Fibroblast of lung (primary cell): Measurements from ENCODE around the gene CMSS1.

Experiments used
- EZH2 ChIP-seq: IDR thresholded peaks from 2 replicates; pipeline ENCODE4 v1.5.1; 2012; ENCODE audit warnings: low read length, control low read depth, mild to moderate bottlenecking; ENCODE audit errors: missing control alignments
- TF ChIP-seq, protein P1 (sequence below), 2 donors: IDR thresholded peaks in 1 of 2; conservative IDR thresholded peaks in 1 of 2; 1 replicate in 1 of 2; 2 replicates in 1 of 2; pipeline ENCODE4 v1.5.1; 2011 to 2012; ENCODE audit warnings: low read length in 2 of 2, control low read depth in 1 of 2, inconsistent platforms in 1 of 2, low read depth in 1 of 2, mild to moderate bottlenecking in 1 of 2

DNA sequence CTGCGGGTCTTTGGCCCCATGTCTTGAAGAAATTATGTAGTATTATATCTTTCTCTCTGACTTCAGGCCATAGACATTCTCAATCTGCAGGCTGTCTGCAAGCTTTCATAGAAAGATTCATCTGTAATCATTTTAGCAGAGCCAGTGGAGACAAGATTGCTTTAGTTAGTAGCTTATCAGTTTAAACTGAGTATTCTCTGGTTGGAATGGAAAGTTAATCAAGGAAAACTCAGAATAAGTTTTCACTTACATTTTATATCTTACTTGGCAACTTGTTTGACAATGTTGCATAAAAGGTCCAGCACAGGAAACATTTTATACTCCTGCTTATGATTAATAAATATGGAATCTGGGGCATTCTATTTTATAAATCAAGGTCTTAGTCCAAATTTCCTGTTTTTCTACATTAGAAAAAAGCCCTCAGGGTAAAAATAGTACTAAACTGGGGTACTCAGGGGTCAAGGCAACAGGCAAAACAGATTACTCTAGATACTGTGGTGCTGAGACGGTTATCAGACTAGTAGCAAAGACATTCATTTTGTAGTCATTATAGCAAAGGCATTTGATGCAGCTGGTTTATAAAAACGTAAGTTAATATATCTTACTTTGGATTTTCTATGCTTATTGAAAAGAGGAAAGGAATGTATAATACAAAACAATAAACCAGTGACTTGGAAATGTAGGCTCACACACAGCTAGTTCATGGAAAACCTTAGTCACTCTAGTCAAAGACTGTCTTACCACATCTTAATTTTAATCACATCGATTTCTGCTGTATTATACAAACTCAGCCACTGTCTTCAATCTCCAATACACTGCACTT, 341.9 kb downstream of the CMSS1 start:
- TF ChIP-seq, protein P1, sequence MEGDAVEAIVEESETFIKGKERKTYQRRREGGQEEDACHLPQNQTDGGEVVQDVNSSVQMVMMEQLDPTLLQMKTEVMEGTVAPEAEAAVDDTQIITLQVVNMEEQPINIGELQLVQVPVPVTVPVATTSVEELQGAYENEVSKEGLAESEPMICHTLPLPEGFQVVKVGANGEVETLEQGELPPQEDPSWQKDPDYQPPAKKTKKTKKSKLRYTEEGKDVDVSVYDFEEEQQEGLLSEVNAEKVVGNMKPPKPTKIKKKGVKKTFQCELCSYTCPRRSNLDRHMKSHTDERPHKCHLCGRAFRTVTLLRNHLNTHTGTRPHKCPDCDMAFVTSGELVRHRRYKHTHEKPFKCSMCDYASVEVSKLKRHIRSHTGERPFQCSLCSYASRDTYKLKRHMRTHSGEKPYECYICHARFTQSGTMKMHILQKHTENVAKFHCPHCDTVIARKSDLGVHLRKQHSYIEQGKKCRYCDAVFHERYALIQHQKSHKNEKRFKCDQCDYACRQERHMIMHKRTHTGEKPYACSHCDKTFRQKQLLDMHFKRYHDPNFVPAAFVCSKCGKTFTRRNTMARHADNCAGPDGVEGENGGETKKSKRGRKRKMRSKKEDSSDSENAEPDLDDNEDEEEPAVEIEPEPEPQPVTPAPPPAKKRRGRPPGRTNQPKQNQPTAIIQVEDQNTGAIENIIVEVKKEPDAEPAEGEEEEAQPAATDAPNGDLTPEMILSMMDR (conservative IDR thresholded peaks at IDR 0.05 in 1 of 2, IDR thresholded peaks at IDR 0.05 in 1 of 2; ENCODE audit: low read depth in 1 of 2, low read length in 2 of 2), result no peak
- TF ChIP-seq EZH2, result no peak
